H1 (cell line): ENCODE data around the gene FAH.

Experiments
- CREB1 ChIP-seq: IDR thresholded peaks from 2 replicates; pipeline ENCODE4 v1.6.1; 2012; ENCODE audit warnings: inconsistent platforms
- GABPA ChIP-seq: IDR thresholded peaks from 2 replicates; pipeline ENCODE4 v1.6.1; 2011; ENCODE audit warnings: mild to moderate bottlenecking, low read length, moderate library complexity, borderline replicate concordance; ENCODE audit not compliant: insufficient read depth

- no peak for TF ChIP-seq GABPA
- no peak for TF ChIP-seq CREB1
These were observed 29.8 kb upstream of the FAH start for GRCh38 chr15:80123034-80123433.
